ENCODE measurements around the gene ANKS1B.

GRCh38 chr12:99680276-99680675 lies 304.5 kb downstream of the ANKS1B start:
- TF ChIP-seq, protein P1, sequence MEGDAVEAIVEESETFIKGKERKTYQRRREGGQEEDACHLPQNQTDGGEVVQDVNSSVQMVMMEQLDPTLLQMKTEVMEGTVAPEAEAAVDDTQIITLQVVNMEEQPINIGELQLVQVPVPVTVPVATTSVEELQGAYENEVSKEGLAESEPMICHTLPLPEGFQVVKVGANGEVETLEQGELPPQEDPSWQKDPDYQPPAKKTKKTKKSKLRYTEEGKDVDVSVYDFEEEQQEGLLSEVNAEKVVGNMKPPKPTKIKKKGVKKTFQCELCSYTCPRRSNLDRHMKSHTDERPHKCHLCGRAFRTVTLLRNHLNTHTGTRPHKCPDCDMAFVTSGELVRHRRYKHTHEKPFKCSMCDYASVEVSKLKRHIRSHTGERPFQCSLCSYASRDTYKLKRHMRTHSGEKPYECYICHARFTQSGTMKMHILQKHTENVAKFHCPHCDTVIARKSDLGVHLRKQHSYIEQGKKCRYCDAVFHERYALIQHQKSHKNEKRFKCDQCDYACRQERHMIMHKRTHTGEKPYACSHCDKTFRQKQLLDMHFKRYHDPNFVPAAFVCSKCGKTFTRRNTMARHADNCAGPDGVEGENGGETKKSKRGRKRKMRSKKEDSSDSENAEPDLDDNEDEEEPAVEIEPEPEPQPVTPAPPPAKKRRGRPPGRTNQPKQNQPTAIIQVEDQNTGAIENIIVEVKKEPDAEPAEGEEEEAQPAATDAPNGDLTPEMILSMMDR (IDR thresholded peaks at IDR 0.05) = no peak
- no peak for TF ChIP-seq POLR2A (IDR thresholded peaks at IDR 0.05)
